GM21717 (cell line): Measurements from ENCODE around the gene TSHZ2.

Source experiments
- ATAC-seq: cut with Tn5 transposase; IDR thresholded peaks from one replicate; pipeline ENCODE4 v1.9.1; 2021; ENCODE audit warnings: mild to moderate bottlenecking, moderate library complexity; ENCODE audit not compliant: unreplicated experiment

The TSHZ2 gene, protein sequence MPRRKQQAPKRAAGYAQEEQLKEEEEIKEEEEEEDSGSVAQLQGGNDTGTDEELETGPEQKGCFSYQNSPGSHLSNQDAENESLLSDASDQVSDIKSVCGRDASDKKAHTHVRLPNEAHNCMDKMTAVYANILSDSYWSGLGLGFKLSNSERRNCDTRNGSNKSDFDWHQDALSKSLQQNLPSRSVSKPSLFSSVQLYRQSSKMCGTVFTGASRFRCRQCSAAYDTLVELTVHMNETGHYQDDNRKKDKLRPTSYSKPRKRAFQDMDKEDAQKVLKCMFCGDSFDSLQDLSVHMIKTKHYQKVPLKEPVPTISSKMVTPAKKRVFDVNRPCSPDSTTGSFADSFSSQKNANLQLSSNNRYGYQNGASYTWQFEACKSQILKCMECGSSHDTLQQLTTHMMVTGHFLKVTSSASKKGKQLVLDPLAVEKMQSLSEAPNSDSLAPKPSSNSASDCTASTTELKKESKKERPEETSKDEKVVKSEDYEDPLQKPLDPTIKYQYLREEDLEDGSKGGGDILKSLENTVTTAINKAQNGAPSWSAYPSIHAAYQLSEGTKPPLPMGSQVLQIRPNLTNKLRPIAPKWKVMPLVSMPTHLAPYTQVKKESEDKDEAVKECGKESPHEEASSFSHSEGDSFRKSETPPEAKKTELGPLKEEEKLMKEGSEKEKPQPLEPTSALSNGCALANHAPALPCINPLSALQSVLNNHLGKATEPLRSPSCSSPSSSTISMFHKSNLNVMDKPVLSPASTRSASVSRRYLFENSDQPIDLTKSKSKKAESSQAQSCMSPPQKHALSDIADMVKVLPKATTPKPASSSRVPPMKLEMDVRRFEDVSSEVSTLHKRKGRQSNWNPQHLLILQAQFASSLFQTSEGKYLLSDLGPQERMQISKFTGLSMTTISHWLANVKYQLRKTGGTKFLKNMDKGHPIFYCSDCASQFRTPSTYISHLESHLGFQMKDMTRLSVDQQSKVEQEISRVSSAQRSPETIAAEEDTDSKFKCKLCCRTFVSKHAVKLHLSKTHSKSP (N-terminal part only)

DNA sequence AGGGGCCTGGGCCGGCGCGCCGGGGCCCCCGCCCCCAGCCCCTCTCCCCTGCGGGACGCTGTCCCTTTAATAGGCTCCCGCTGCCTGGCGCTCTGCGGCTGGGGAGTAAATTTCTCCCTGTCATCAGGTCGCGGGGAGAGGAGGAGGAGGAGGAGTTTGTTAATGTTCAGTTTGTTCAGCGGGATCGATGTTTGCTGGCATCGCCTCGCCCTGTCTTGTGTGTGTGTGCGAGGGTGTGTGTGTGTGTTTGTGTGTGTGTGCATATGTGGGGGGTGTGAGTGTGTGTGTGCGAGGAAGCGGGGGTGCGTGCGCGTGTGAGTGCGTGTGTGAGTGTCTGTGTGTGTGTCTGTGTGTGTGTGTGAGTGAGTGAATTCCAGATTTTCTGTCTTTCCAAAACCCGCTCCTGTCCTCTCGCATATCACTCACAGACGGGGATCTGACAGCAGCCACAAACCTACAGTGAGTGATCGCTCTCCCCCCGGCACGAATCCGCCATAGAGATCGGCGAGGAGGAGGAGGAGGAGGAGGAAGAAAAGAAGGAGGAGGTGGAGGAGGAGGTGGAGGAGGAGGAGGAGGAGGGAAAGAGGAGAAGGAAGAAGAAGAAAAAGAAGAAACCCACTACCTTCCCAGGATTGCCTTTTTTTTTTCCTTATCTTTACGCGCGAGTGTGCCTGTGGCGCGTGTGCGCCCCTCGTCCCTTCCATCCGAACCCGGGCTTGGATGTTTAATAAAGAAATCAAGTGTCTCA lies at the start of gene TSHZ2:
Gene TSHZ2 (plus strand): TSS at position 169 of the 748 bp plus-strand sequence. CDS start 936 bp downstream, outside the sequence.
- ATAC-seq: no peak

DNA sequence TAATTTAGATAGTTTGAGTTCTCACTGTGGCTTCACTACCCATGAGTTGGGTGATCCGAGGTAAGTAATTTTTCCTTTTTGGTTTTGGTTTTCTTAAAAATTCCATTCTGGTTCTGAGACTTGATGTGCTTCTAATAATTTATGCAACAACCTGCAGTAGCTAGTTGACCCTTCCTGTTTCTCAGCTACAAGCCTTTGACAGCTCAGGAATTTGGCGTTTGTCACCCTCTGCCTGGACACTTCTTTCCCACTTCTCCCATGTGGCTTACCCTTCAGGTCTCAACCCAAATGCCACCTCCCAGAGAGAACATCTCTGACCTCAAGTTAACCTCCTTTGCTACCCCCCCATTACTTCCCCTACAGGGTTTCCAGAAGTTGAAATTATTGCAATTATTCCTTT lies 49.7 kb upstream of the TSHZ2 start:
- ATAC-seq: no peak

DNA sequence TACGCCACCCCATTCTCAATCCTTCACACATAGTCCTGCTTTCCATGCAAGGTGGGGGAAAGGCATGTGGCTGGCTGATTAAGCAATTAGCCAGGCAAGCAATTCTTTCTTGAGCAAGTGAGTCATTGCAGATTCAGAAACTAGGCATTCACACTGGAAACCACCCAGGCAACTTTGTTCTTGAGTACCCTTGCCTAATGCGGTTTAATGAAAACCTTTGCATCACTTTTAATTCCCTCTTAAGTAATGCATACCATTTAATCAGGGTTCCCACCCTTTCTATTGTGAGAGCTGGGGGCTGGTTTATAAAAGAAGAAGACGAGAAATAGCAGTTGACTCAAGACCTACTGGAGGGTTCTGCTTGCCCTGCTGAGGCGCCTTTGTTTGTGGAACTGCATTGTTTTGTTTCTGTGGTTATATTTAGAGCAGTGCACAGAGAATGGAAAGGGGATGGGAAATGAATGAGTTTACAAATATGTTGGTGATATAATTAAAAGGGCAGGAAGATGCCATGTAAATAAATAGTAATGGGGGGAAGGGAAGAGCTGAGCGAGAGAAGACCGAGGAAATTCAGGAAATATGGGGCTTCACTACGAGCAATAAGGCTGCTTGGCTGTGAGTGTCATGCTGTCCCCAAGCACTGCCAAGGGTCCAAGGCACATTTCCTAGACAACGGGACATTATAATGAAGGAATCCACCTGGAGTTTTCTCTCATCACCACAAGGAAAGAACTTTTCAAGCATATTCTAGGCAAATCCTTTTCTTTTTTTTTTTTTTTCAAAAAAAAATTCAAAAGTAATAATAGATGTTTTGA lies 48.8 kb upstream of the TSHZ2 start:
- ATAC-seq: no peak

DNA sequence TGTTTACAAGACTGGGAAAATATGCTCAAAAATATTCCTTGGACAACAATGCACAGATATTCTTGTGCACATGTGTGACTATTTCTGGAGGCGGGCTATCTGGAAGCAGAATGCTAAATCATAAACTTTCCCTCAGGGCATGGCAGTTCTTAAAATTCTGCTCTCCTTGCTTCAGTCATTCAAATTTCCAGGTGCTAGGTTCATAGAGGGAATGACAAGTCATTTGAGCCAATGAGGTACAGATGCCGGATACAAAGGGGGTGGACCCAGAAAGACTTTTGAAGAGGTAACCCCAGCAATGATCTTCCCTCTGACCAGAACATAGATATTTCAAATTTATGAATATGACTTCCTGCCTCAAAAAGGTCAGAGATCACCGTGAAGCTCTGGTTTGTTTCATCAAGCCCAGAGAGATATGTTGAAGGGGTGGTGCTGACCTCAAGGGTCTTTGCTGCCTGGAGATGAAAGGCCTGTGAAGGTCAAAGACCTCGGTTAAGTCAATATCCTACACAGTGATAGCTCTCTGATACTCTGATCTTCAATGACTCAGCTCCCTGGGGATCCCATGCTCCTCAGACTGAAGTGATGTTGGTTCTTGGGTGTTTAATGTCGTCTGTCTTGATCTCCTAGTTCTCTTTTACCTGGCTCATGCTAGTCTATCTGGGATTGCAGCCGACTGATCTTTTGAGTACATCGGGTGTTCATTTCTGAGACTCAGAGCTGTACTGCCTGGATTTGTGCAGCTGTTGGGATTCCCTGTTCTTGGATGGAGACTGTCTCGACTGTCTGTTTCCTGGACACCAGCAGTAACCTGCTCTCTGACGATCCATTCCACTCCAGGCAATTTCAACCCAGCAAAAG lies 47.5 kb upstream of the TSHZ2 start:
- ATAC-seq: no peak

DNA sequence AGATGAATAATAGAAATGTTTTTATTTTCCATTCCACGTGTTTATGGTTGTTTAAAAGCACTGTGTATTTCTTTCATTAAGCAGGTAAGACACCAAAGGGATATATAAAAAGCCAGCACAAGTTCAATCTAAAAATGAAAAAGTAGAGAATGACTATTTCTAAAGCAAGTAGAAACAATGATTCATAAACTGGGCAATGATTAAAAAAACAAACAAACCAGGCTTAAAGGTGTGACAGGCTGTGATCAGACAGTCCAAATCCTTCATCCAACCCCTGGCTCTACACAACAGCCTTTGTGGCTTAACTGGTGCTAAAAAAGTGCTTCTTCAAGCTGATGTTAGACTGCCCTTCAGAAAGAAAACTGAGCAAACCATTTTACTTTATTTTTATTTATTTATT lies 45.7 kb upstream of the TSHZ2 start:
- no peak for ATAC-seq

DNA sequence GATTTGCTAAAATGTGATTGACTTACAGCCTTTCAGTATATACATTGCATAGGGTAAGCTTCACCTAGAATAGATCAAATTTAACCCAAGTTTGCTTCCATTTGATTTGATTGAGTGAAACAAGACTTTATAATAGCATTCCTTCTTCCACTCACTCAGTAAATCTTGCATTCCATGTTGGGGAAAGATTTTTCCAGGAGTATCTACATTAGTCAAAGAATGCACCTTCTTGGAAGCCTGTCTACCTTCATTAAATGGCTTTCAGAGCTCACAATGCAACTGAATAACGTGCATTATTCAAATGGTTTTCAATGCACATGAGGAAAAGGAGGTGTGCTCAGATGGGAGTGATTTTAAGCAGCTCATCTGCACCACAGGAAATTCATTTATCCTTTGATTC lies 38.3 kb upstream of the TSHZ2 start:
- no peak for ATAC-seq

DNA sequence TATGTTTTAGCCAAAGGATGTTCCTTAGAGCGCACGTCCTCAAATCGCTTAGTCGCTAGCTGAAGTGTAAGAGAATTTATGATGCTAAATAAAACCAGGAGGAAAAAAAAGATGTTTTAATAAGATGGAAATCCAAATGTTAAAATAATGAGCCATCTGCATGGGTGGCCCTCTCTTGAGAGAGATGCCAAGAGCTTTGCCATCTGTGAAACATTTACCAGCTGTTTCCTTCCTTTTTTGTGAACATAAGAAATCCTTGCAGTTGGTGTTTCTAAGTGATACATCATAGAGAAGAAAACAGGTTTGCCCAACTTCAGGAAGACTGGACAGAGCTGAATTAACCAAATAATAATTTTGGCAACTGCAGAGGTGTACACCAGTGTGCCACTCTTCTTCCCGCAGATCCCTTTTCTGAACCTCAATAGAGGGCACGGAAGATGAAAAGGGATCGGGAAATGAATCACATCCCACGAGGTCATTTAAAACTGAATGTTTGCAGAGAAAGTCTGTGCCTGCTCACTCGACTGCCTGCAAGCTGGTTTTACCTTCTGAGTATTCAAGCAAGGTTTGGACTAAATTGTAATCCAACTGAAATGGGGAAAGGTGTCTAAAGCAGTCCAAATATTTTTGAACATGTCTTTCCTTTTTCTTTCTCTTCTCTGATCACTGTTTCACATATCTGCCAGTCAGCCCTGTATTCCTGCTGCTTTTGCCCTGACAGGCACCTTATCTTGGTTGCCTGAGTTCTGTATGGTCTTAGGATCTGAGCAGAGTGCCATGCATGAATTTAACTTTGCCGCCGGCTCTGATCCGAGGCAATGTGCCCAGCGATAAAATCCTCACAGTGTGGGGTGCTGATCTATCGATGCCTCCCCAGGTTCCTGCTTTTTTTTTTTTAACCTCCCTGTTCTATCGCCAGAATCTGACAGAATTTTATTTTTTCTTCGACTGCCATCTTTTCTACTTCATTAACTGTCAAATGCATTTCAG lies 35.5 kb upstream of the TSHZ2 start:
- no peak for ATAC-seq

DNA sequence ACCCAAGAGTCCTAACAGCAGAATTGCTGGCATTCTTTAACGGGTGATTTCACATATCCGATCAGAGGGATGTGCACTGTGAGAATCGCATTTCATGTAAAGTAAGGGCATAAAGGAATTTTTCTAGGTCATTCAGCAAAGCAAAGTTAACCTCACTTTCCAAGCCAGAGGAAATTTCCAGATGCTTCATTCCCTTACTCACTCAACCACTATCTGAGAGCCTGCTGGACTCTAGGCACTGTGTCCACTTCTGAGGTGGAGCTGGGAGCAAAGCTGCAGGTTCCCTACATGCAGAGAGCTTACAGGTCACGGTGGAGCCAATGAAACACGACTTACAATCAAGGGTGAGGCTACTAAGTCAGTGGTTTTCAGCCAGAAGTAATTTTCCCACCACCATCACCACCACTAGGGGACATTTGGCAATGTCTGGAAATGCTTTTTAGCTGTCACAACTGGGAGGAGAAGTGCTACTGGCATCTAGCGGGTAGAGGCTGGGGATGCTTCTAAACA lies 34.5 kb upstream of the TSHZ2 start:
- ATAC-seq: no peak

DNA sequence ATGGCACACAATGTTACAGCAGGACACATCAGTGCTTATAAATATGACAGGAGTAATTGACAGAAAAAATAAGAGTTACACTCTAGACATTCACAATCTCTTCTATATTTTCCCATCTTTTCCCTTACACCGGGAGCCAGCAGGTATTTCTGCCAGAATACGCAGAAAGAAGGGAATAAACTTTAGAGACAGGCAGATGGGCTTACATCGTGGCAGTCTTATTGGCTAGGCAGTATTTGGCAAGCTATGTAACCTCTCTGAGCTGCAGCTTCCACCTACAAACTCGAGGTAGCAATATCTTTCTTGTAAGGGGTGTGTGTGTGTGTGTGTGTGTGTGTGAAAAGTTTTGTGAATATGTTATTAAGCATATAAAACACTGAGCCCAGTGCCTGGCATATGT lies 33.0 kb upstream of the TSHZ2 start:
- ATAC-seq: no peak

DNA sequence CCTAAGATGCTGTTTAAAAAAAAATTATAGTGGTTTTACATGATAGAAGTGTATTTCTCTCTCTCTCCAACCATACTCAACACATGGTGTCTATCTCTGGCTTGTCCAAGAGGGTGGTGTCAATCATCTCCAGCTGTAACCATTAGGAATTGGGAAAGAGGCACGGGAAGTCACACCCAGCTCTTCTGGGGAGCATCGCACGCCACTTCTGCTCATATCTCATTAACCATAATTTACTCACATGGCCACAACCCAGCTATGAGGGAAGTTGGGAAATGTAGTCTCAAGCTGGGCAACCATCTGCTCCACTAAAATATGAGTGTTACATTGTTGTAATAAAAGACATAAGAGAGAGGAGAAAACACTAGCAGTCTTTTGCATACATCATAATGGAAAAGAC lies 30.4 kb upstream of the TSHZ2 start:
- no peak for ATAC-seq

DNA sequence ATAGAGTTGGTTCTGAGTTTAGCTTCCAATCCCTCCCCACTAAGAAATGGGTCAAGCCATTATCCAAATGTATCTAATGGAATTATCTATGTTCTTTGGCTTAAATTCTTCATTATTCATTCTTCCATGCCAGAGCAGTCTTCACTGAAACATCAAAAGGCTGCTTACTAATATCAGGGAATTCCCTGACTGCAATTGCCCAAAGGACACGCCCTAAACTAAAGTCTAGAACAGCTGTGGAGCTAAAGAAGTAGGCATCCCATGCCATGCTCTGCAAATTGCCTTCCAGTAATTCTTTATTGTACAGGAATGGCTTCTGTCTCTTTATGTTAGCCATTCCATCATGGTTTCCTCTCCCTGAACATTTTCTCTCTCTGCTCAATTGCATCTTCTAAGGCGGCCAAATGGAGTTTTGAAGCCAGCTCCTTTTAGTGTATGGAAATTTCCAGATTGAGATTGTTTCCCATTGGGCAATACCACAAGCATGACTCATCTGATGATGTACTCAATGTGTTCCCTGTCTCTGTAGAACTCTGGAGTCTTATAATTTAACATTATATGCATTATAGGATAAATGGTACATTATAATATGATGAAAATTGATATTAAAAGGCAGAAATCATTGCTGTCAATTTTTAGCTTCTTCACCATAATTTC lies 28.8 kb upstream of the TSHZ2 start:
- no peak for ATAC-seq

DNA sequence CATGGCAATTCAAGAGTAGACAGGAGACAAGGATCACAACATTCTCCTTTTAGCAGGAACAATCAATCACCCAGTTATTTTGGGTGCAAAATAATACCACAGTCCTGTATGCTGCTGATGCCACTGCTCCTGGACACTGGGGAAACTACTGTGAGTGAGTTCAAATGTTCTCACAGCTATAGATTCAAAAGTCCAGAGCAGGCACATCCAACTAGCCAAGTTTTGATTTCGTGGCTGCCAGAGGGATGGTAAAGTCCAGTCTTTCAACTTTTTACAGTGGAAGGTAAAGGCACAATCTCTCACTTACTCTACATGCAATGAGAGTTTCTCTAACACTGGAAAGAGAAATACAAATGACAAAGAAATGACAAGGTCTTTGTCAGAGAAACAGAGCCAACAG lies 26.9 kb upstream of the TSHZ2 start:
- no peak for ATAC-seq

DNA sequence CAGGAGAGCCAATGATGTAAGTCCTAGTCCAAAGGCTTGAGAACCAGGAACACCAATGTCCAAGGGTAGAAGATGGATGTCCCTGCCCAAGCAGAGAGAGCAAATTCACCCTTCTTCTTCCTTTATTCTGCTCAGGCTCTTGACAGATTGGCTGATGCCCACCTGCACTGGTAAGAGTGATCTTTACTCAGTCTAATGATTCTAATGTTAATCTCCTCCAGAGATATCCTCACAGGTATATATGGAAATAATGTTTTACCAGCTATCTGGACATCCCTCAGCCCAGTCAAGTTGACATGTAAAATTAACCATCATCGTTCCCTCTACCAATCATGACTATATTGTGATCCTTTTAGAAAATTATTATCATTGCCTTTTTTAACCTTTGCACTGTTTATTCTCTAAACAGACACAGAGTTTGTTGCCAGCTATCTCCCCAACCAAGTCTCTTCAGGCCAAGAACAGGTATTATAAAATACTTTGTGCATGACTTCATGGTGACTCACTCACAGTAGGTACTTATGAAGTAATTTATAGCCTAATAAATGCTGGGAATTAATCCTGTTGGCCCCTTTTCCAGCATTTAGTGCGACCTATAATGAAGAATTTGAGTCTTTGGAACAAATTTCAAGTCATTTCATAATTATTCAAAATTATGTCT lies 26.2 kb upstream of the TSHZ2 start:
- no peak for ATAC-seq

DNA sequence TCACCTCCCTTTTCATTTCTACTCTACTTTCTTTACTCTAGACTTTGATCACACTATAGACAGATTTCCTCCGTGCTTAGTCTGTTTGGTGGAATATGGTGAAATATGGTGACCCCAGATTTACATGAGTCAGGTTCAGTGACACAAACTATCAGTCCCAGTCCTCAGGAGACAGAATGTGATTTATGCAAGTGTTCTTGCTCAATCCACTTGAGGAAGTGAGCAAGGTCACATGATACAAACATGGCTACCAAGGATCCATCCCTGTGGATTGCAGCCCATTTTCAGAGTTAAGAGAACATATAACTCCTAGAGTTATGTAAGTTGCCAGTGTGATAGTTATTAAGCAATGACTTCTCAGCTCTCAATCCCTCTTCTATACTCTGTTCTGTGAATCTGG lies 23.7 kb upstream of the TSHZ2 start:
- no peak for ATAC-seq

DNA sequence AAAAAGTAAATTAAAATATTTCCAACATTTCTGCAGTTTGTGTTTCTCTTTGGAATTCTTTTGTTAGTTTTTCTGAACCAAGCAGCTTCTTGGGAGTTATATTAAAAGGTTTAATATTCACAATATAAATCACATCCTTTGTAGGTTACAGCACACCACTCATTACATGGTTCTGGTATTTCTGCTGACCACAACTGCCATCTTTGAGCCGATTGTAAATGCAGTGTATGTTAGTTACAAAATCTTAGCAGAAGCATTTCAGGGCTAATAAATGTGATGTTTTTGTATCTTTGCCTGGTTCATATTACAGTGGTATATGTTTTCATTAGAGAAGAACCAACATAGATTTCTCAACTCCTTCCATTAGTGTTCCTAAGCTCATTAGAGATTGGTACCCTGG lies 19.1 kb upstream of the TSHZ2 start:
- no peak for ATAC-seq

DNA sequence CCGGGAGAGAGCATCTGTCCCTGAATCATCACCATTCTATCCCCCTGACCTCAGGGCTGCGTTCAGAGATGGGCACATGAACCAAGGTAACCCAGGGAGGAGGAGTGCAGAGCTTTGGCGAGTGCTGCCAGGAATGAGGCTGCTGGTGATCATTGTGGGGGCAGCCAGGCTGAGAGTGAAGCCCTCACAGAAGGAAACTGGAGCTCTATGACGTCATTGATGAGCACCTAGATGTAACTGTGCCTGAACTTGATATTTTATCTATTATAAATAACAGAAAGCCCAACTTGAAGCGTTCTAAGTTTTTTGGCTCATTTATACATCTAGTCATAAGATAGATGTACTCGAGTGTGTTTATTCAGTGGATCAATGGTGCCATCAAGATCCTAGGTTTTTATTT lies 17.3 kb upstream of the TSHZ2 start:
- ATAC-seq: no peak

DNA sequence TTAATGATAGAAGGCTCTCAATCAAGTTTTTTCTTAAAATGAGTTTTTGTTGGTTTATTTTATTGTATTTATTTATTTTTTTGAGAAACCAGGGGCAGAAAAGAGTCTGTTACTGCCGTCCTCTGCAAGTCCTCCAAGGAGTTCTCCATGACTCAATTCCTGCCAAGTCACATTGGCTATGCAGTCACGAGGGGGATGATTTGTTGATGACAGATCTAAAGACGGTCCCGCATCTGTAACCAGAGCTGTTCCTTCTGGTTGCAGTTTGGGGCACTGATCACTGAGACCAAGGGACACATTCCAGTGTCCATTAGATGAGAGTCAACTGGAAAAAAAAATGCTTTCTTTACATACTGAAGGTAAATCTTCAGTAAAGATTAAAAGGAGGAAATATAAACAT lies 13.9 kb upstream of the TSHZ2 start:
- no peak for ATAC-seq
